Measurements from ENCODE around the gene ALPI. TPM values are rescaled to one million over a fixed set of nuclear protein-coding genes. Genes with fewer than 3 reads are reported as not detected.

The ALPI gene
- total RNA-seq, 1 experiment from 2014 or later, result not detected

DNA sequence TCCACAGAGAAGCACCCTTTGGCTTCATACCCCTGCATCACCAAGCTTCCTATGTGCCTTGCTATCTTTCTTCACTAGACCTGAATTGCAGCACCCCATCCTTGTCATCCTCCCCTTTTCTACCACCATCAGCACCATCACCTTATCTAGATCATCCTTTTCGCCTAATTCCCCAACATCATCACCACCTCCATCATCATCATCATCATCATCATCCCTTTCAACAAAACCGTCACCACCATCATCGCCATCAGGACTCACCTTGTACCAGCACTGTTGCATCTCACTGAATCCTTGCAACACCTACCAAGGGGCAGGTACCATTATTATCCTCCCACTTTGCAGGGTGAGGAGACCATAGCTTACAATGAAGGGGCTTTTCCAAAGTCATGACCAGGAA lies 42.5 kb downstream of the ALPI start:
- DNase-seq (ENCODE audit: low spot score), result no peak

DNA sequence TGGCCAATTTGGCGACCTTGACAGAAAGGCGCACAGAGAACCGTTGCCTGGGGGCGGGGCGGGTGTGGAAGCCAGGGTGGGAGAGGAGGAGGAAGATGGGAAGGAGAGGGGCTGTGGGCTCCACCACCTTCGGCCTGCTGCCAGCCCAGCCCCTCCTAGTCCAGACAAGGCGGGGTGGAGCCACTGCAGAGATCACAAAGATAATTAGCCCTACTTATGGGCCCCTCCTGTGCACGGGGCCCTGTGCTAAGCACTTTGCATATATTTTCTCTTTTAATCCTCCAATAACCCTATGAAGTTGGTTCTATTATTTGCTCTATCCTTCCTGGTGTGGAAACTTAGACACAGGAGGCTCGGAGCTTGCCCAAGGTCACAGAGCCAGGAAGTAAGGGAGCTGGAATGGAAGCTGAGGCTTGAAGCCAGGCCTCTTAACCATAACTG lies 45.4 kb downstream of the ALPI start:
- no peak for DNase-seq (ENCODE audit: low spot score)

DNA sequence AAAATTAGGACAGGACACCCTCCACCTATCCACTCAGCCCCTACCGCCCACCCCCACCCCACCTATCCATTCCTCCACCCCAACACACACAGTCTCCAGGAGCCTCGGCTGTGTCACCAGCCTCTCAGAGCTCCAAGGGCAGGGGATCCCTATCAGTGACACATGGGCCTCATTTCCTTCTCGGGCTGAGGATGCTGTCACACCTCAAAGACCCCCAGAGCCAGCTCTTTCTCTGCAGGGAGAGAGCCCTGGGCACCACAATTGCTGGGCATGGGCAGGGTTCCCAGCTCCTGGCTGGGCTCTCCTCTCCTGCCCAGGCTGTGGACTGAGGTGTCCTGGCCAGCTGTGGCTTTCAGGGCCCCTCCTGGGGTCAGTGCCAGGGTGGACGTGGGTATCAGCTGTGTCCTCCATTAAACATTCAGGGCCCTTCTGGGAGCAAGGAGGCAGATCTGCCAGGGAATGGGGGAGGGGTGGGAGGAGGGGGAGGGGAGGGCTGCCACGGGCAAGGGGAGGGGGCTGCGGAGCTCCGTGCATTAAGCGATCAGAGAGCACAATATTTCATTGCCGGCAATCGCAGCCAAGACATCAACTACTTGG lies 45.9 kb downstream of the ALPI start:
- no peak for DNase-seq (ENCODE audit: low spot score)

DNA sequence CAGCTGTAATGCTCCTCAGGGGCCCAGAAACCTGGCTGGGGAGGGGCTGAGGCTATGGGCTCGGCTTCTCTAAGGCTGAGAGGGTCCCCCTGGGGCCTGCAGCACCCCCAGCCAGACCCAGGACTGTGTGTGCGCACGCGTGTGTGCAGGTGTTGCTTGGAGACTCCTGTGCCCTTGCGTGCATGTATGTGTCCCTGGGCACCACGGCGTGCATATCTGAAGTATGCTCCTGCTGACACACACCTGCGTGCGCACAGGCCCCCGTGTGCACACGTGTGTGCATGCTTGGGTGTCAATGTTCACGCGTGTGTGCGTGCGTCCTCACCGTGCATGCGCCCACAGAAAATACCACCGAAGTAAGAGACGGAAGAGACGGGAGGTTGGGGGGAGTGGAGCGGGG lies 46.6 kb downstream of the ALPI start:
- no peak for DNase-seq (ENCODE audit: low spot score)

GRCh38 chr2:232502911-232503808 lies 47.2 kb downstream of the ALPI start:
- DNase-seq (ENCODE audit: low spot score), result no peak

GRCh38 chr2:232503809-232504323 lies 47.9 kb downstream of the ALPI start:
- no peak for DNase-seq (ENCODE audit: low spot score)

DNA sequence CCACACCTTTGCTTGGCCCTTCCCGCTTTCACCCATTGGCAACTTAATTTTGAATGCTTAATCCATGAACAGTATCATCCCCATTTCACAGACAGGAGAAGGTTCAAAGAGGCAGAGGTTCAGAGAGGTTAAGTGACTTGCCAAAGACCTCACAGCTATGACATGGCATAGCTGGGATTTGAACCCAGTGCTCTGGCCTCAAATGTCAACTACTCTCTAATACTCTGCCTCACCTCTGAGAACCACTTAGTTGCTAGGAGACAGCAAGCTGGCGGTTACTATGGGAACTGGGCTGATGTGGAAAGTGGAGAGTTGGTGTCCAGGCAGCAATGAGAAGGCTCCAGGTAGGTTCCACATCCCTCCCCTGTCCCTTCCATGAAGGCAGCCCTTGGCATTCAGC lies 48.5 kb downstream of the ALPI start:
- DNase-seq (ENCODE audit: low spot score), result no peak

DNA sequence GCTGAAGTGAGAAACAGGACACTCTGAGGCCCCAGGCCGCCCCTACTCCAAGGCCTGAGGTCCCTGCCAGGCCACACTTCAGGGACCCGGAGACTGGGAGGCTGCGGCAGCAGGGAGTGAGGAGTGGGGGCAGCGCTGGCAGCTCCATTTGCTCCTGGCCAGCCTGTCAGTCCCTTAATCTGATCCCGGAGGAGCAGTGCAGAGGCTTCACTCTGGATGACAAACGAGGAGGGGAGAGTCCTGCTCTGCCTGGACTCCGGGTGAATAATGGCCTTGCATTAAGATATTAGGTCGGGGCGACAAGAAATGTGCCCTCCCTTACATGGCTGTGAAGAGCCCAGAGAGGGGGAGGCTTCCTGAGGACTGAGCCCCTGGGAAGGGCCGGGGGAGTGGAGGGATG lies 49.9 kb downstream of the ALPI start:
- no peak for DNase-seq (ENCODE audit: low spot score)

- no peak for DNase-seq (ENCODE audit: low spot score)
Observed at GRCh38 chr2:232506709-232507108, 50.8 kb downstream of the ALPI start.

- DNase-seq (ENCODE audit: low spot score), result no peak
Observed at GRCh38 chr2:232508251-232508650, 52.3 kb downstream of the ALPI start.

Other genes starting within 250 kb of the ALPI start
- gene ALPP, start 77.4 kb upstream of the ALPI start, total RNA-seq (2014; rRNA removed; shearing (Covaris generic)), result 1.4 and 1.5 TPM in 2 replicates
- not detected in 2 replicates for gene ALPG, start 49.3 kb upstream of the ALPI start, total RNA-seq (2014; rRNA removed; shearing (Covaris generic))
- not detected in 2 replicates for gene ECEL1, start 31.7 kb downstream of the ALPI start, total RNA-seq (2014; rRNA removed; shearing (Covaris generic))
- not detected in 2 replicates for gene PRSS56, start 64.2 kb downstream of the ALPI start, total RNA-seq (2014; rRNA removed; shearing (Covaris generic))
- not detected in 2 replicates for gene CHRND, start 70.0 kb downstream of the ALPI start, total RNA-seq (2014; rRNA removed; shearing (Covaris generic))
- gene CHRNG, start 83.5 kb downstream of the ALPI start, total RNA-seq (2014; rRNA removed; shearing (Covaris generic)), result not detected in 2 replicates
- 4.8 and 5.4 TPM in 2 replicates for gene TIGD1, start 94.4 kb downstream of the ALPI start, total RNA-seq (2014; rRNA removed; shearing (Covaris generic))
- gene EIF4E2, start 94.5 kb downstream of the ALPI start, total RNA-seq (2014; rRNA removed; shearing (Covaris generic)), result 97.7 and 277 TPM in 2 replicates
- gene EFHD1, start 177.5 kb downstream of the ALPI start, total RNA-seq (2014; rRNA removed; shearing (Covaris generic)), result 0.31 and 3.7 TPM in 2 replicates
- gene GIGYF2, start 241.2 kb downstream of the ALPI start, total RNA-seq (2014; rRNA removed; shearing (Covaris generic)), result 37.0 and 43.7 TPM in 2 replicates